Stomach smooth muscle (tissue), 2 donors: ENCODE data around the gene ZNF277.
A peak's percentile ranks its signal among the peaks of the same experiment; 100 is the strongest.

ENCODE experiments used
- H3K27ac ChIP-seq: one replicate; pipeline ENCODE4 v1.7.0; 2013; ENCODE audit warnings: mild to moderate bottlenecking, low read length, inconsistent platforms
- H3K27me3 ChIP-seq, 2 donors: one replicate each; pipeline ENCODE4 v1.7.0; 2013; ENCODE audit warnings: low read length in 2 of 2; ENCODE audit not compliant: insufficient read depth in 2 of 2, control insufficient read depth in 1 of 2
- H3K36me3 ChIP-seq, 2 donors: one replicate each; pipeline ENCODE4 v1.7.0; 2013; ENCODE audit warnings: low read length in 2 of 2; ENCODE audit not compliant: control insufficient read depth in 2 of 2, insufficient read depth in 2 of 2
- H3K4me1 ChIP-seq: one replicate; pipeline ENCODE4 v1.7.0; 2013; ENCODE audit warnings: low read length; ENCODE audit not compliant: control insufficient read depth, insufficient read depth
- H3K4me3 ChIP-seq, 2 donors: one replicate each; pipeline ENCODE4 v1.7.0; 2013; ENCODE audit warnings: low read length in 2 of 2
- H3K9ac ChIP-seq, 2 donors: one replicate each; pipeline ENCODE4 v1.7.0; 2013; ENCODE audit warnings: low read length in 2 of 2, mild to moderate bottlenecking in 1 of 2
- H3K9me3 ChIP-seq, 2 donors: one replicate each; pipeline ENCODE4 v1.7.0; 2013; ENCODE audit warnings: low read length in 2 of 2; ENCODE audit not compliant: control insufficient read depth in 2 of 2
- donor health status: healthy.
- donor health status: Pancreatic carcinoma.

The ZNF277 gene, protein sequence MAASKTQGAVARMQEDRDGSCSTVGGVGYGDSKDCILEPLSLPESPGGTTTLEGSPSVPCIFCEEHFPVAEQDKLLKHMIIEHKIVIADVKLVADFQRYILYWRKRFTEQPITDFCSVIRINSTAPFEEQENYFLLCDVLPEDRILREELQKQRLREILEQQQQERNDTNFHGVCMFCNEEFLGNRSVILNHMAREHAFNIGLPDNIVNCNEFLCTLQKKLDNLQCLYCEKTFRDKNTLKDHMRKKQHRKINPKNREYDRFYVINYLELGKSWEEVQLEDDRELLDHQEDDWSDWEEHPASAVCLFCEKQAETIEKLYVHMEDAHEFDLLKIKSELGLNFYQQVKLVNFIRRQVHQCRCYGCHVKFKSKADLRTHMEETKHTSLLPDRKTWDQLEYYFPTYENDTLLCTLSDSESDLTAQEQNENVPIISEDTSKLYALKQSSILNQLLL

DNA sequence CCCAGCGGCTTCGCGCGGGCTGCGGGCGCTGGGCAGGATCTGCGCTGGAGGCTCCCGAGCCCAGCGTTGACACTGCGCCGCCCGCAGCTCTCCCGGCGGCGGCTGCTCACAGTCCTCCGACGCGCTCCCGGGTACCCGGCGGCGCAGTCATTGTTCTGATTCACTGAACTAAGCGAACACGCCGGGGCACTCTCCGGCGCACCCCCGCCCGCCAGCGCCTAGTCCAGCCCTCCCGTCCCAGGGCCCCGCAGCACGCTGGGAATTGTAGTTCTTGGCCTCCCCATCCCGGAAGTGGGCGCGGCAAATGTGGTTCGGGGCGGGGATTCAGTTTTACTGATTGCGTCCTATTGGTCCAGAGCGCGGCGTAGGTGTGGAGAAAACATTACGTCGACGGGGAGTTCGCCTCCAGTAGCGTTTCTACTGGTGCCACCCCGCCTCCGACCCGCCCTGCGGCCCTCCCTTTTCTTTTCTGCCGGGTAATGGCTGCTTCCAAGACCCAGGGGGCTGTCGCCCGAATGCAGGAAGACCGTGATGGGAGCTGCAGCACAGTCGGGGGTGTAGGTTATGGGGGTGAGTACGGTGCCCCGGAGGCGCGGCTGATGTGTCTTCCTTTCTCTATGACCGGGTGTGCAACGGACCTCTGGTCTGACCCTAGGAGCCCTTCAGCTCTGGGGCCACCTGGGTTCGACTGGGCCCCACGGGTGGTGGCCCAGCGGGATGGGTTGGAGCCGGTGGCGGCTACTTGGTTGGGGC is at the start of gene ZNF277, which contains the start of gene DOCK4:
TSS of gene ZNF277 (plus strand) at position 458 of the 753 bp plus-strand sequence. CDS start at position 480, 22 bp downstream.
TSS of gene DOCK4 (minus strand) at position 162 of the 753 bp plus-strand sequence. CDS start 261 bp downstream, outside the sequence.
- Histone ChIP-seq H3K27me3 (no peaks in the 10 kb centered on the region), H3K4me1 (peaks cover 7% of the 10 kb centered on the region), H3K9me3 (no peaks in the 10 kb centered on the region), H3K27ac (peak within 1 kb of the TSS; percentile 86), H3K4me3 (peak within 1 kb of the TSS; percentile 98), H3K9ac (peak within 1 kb of the TSS; percentile 89 to 91), H3K36me3 (no peaks in the 10 kb centered on the region)

DNA sequence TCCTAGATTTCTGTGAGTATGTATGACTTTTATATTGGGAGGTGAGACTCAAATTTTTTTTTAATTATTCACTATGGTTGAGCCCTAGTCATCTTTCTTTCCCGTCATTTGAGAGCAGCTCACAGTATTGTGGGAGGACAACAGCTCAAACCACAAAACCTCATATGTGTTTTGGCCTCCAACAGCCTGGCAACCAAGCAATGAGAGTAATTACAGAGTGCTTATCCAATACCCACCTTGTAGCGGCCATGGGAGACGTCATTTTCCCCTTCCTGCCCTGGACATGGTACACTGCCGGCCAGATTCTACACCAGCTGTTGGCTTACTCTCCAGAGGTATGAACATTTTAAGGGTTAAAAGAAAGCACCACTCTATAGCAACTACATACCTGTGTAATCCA is 49.4 kb upstream of the ZNF277 start:
- Histone ChIP-seq H3K4me1 (no peaks in the 10 kb centered on the region), H3K4me3 (no peak overlapping the region), H3K27ac (no peak overlapping the region), H3K9ac (no peak overlapping the region), H3K27me3 (no peaks in the 10 kb centered on the region), H3K9me3 (no peaks in the 10 kb centered on the region), H3K36me3 (no peaks in the 10 kb centered on the region)

DNA sequence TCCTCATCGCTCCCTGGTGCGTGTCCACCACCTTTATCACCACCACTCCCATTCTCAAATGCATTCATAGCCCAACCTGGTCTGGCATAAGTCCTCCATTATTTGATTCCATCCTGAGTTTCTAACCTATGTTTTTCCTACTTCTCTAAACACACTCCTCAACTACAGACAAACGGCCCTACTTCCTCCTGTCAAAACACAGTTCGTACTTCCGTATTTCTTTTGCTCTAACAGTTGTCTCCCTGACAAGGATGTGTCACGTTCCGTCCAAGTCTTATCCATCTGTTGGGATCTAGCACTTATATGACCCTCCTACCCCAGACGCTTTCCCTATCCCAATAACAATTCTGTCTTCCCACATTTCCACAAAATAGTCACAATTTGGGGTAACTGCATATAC is 47.1 kb upstream of the ZNF277 start:
- no peaks in the 10 kb centered on the region for H3K36me3 ChIP-seq
- no peaks in the 10 kb centered on the region for H3K27me3 ChIP-seq
- H3K4me3 ChIP-seq, result no peak overlapping the region
- no peak overlapping the region for H3K27ac ChIP-seq
- no peaks in the 10 kb centered on the region for H3K9me3 ChIP-seq
- H3K9ac ChIP-seq, result no peak overlapping the region
- no peaks in the 10 kb centered on the region for H3K4me1 ChIP-seq

DNA sequence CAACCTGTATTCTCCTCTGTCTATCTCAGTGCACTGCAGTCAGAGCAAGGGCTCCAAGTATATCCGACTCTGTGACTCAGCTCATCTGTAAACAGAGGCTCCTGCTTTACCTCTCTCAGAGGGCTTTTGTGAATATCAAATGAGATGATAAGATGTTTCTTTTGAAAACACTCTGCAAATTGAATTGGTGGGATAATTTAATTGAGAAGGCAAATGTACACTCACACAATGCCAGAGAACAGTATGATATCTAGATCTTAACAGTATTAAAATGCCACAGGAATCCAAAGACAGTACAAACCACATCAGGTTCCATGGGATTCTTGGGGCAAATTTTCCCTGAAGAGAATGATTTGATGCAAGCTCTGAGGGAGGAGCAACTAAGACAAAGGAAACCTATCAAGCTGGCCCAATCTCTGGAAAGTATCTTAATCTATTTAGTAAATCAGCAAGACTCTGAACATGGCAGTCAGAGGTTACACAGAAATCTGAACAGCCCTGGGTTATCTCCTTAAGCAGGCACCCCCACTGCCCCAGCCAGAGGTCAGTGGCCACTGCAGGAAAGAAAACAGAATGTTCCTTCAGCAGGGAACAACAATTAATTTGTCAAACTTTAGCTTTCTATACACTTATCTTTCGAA is 46.2 kb upstream of the ZNF277 start:
- Histone ChIP-seq H3K4me1 (no peaks in the 10 kb centered on the region), H3K9me3 (no peaks in the 10 kb centered on the region), H3K36me3 (no peaks in the 10 kb centered on the region), H3K27me3 (no peaks in the 10 kb centered on the region), H3K27ac (no peak overlapping the region), H3K4me3 (no peak overlapping the region), H3K9ac (no peak overlapping the region)

DNA sequence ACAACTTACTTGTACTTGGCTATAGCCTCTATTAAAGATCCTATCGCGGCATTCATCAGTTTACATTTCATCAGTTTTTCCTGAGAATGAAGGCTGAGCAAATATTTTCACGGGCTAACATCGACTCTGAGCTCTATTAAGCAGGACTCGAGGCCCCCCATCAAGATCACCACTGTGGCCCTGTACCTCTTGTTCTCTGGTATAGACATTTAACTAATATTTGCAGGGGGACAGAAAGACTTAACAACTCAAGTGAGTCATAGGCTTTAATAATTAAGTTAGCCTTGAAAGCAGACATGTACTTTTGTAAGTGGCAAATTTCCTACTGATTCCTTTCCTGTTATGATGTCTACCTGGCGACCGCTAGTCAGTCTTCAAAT is 45.7 kb upstream of the ZNF277 start:
- Histone ChIP-seq H3K4me1 (no peaks in the 10 kb centered on the region), H3K9me3 (no peaks in the 10 kb centered on the region), H3K9ac (no peak overlapping the region), H3K36me3 (no peaks in the 10 kb centered on the region), H3K27me3 (no peaks in the 10 kb centered on the region), H3K4me3 (no peak overlapping the region), H3K27ac (no peak overlapping the region)

DNA sequence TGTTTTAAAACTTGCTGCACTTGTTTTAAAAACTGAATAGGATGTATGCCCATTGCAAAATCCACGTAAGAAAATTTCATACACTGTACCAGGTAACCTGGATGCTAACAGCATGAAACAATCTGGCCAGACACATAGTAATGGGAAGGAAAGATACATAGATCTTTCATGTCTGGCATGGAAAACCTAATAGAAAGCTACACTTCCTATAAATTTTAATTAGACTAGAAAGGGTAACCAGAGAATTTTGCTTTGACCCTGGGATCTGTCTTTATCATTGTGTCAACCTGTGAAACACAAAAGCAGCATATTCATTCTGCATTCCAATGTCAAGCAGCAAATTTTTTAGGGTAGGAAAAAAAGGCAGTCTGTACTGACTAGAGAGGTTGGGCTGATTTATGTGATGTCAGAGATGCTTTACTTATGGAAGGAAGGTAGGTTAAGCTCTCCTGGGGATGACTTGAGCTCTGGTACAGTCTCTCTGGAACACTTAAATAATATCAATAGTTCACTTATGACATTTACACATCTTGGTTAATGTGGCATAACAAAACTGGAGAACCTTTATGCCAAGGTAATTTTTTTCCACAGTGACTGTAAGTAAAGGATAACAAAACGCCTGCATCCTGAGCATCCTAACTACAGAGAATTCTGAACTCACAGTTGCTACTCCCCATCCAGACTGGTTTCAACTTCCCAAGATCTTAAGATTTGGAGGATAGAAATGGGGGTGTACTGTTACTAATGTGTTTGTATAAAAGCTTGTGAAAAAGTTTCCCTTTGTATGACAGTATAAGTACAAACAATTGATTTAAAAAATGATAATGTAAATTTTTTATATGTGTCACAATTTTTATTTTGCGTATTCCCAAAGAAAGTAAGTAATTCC is 45.0 kb upstream of the ZNF277 start:
- H3K4me1 ChIP-seq, result no peaks in the 10 kb centered on the region
- no peak overlapping the region for H3K27ac ChIP-seq
- H3K9me3 ChIP-seq, result no peaks in the 10 kb centered on the region
- H3K27me3 ChIP-seq, result no peaks in the 10 kb centered on the region
- no peak overlapping the region for H3K4me3 ChIP-seq
- no peaks in the 10 kb centered on the region for H3K36me3 ChIP-seq
- no peak overlapping the region for H3K9ac ChIP-seq

DNA sequence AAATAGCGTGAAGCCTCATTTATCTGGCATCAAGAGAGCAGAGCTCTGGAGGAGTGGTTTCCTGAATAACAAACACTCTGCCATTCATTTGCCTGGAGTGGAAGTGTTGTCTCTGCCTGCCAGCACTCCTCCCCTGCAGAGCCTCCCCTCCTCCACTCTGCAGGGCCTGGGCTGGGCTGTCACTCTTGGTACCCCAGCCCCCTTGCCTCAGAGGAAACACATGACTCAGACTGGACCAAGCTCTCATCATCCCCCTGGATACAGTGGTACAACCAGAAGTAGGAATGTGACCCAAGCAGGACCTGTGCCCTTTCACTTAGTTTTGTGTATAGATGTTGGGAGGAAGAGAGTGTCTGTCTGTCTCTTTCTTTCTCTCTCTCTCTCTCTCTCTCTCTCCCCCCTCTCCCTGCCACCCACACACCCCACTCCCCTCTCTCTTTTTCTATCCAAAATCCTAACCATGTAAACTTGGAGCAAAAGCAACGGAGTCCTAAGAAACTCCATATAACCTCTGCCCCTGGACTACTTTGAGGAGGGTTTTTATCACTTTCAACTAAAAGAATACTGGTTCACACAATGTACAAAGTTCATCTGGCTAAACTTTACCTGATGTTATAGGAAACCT is 44.2 kb upstream of the ZNF277 start:
- Histone ChIP-seq H3K4me1 (no peaks in the 10 kb centered on the region), H3K9me3 (no peaks in the 10 kb centered on the region), H3K36me3 (no peaks in the 10 kb centered on the region), H3K9ac (no peak overlapping the region), H3K27ac (no peak overlapping the region), H3K4me3 (no peak overlapping the region), H3K27me3 (no peaks in the 10 kb centered on the region)

DNA sequence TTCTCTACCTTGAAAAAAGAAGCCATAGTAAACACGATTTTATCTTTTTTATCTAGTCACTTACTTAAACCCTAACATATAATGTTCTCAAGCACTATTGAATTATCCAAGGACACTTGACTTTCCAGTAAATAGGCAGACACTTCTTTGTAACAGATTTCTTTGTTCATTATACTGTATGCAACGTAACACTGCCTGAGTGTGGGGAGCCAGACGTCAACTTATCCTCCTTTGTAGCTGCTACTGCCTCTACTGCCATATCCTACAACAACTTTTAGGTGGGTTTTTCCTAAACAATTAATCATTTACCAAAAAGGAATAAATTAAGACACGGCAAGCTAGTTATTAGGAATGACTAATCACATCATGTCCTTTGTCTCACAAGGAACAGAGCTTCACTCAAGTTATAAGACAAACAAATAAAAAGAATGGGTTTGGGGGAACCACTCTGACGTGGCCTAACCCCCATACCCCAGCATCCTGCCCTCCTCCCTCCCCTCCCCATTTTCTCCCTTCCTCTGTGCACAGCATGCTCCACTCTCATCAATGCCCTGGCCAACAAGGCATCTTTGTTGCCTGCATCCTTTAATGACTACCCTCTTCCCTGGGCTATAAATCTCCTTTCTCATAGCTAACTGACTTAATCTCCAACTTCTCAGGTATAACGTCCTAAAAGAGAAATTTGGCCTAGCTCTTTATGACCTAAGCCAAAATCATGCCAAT is 43.5 kb upstream of the ZNF277 start:
- Histone ChIP-seq H3K36me3 (no peaks in the 10 kb centered on the region), H3K4me1 (no peaks in the 10 kb centered on the region), H3K9me3 (no peaks in the 10 kb centered on the region), H3K4me3 (no peak overlapping the region), H3K27me3 (no peaks in the 10 kb centered on the region), H3K27ac (no peak overlapping the region), H3K9ac (no peak overlapping the region)

DNA sequence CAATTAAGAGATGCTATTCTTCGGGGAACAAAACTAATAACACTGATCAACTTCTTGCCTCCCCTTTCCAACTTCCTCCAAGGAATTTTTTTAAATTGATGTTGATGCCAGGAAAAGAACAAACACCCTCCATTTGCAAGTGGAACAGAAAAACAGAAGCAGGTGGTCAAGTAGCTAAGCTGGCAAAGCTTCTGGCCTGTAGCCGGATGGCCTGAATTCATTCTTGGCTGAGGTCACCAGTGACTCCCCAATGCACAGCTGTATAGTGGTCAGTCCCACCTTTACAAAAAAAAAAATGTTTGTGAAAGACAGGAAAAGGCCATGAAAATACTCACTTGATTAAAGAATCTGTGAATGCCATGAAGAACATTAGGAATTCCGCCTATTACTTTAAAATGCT is 39.3 kb upstream of the ZNF277 start:
- Histone ChIP-seq H3K4me1 (no peaks in the 10 kb centered on the region), H3K27me3 (no peaks in the 10 kb centered on the region), H3K9ac (no peak overlapping the region), H3K4me3 (no peak overlapping the region), H3K27ac (no peak overlapping the region), H3K36me3 (no peaks in the 10 kb centered on the region), H3K9me3 (no peaks in the 10 kb centered on the region)
